ENCODE measurements around the gene CHAF1A.

Gene CHAF1A

GRCh38 chr19:4464815-4465581 lies 62.6 kb downstream of the CHAF1A start:
- DNase-seq = no peak

GRCh38 chr19:4467835-4468234 lies 65.4 kb downstream of the CHAF1A start:
- DNase-seq = no peak

- DNase-seq = peak; percentile 100
These were observed 69.1 kb downstream of the CHAF1A start for GRCh38 chr19:4471403-4472173.

DNA sequence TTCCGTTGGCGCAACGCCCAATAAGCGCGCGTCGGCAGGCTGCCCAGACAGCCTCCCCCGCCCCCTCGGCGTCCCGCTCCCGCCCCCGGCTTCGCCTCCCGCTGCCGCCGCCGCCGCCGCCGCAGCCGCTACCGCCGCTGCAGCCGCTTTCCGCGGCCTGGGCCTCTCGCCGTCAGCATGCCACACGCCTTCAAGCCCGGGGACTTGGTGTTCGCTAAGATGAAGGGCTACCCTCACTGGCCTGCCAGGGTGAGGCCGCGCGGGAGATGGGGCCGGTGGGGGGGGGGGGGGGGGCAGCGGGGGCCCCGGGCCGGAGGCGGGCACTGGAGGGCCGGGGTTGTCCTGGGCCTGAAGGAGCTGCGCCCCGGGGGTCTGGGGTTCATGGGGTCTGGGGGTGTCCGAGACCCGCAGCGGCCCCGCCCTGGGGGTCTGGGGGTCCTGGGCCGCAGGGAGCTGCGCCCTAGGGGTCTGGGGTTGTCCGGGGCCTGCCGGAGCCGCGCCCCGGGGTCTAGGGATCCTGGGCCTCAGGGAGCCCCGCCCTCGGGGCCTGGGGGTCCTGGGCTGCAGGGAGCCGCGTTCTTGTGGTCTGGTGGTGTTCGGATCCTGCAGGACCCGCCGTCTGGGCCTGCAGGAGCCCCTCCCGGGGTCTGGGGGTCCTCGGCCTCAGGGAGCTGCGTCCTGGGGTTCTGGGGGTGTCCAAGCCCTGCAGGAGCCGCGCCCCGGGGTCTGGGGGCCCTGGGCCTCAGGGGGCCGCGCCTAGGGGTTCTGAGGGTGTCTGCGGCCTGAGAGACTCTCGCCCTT lies 69.9 kb downstream of the CHAF1A start, which contains the start of gene HDGFL2:
HDGFL2 (plus strand) TSS at position 124 of the 801 bp plus-strand sequence; CDS start at position 178, 54 bp downstream.
- DNase-seq = no peak

GRCh38 chr19:4473011-4473762 lies 70.7 kb downstream of the CHAF1A start:
- DNase-seq = no peak

DNA sequence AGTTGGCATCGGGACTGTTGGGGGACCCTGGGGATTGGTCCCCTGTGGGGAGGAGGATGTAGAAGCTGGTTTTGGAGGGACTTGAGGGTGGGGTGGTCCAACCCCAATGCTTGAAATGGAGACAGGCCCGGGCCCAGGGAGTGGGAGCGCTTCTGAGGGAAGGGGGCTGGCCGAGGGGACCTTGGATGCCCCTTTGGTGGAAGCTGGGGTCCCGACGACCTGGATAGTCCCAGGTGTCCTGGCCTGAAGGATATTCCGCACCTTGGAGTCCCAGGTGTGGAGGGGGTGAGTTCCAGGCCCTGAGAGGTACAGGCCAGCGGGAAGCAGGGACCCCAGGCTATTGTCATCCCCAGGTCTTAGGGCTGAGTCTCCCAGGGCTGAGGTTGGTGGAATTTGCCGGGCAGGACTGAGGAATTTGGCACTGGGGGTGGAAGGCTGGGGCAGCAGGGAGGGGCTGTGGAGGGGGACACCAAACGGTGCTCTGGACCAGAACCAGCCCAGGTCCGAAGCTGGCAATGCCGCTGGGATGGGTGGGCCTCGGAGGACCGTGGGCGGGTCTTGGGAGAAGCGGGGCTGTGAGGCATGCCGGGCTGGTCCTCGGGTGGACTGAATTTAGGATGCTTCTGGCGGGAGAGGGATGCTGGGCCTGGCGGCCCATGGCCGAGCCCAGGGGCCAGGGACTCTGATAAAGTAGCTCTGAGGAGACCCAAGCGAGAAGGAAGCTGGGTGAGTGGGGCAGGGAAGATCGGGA lies 71.5 kb downstream of the CHAF1A start:
- DNase-seq = no peak

DNA sequence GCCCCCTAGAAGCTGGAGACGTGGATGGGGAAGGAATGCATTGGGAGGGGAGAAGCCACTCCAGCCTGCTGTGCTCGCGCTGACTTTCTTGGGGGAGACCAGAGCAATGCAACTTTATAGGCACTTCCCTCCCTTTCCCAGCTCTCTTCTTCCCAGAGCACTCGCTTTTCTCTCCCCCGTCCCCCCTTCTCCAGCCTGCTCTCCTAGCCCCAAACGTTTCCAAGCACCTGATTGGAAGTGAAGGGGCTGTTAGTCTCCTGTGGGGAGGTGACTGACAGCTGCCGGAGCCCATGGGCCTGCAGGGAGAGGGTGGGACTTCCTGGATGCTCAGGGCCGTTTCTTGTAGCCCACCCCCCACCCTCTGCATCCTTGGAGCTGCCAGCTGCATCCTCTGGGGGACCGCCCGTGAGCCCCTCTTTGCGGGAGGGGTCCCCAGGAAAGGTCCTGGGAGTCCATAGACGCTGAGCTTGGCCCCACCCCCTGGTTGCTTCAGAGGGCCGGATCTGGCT lies 72.1 kb downstream of the CHAF1A start:
- DNase-seq = peak; percentile 49

DNA sequence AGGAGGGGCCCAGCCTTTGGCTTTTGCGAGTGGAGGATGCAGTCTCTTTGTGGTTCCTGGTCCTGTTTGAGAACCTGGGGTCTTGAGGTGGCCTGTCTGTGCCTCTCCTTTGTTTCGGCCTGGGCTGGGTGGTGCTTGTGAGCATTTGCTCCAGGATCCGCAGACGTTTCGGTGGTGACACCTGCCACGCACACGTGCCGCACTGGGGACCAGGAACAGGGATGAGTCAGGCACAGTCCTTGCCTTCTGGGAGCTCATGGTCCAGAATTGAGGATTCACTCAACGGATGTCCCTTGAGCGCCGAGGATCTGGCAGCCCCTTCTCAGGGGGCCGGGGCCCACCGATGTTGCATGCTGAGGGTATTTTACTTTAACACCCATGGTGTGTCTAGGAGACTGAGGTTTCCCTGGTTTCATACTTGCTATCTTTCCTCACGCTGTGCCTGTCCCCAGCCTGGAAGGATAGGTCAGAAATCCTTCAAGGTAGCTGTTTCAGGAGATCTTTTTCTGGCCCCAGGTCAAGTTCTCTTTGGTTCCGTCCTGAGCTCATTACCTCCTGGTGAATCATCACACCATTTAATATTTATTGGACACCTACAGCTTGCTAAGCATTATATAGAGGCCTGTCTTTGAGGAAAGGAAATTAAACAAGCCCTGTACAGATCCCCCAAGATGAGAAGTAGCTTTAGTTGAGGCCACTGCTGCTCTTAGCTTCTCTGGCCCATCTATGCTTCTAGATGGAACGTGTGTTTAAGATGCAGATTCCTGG lies 74.8 kb downstream of the CHAF1A start:
- no peak for DNase-seq

GRCh38 chr19:4482721-4483364 lies 80.4 kb downstream of the CHAF1A start:
- DNase-seq = no peak

DNA sequence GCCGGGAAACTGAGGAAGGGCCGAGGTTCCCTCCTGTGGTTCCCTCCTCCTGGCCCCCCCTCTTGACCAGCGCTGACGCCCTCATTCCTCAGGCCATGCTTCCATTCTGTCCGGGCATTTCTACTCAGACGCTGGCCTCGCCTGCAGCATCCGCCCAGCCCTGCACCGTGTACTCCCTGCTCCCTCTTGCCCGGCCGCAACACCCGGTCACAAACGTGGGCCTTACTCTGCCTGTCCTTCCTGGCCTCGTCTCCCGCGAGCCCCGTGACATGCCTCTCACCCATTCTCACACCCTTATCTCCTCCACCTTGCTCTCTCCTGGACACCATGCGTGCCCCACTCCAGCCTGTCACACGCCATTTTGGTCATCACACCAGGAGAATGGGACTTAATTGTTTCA lies 80.9 kb downstream of the CHAF1A start:
- DNase-seq = no peak

DNA sequence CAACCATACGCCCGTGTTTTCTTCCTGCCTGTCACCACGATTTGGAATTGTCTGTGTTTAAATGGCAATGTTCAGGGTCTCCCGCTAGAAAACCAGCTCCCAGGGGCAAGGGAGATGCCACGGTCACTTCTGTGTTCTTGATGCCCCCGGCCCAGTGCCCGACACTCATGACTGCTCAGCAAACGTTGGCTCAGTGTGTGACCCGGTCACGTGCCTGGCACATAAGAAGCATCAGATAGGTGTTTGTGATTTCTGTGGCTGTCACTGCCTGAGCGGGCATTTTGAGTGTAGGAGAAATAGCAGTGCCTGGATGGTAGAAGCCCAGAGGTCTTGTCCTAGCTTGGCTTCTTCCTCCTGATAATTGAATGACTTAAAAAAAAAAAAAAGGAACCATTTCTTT lies 85.1 kb downstream of the CHAF1A start:
- DNase-seq = no peak

DNA sequence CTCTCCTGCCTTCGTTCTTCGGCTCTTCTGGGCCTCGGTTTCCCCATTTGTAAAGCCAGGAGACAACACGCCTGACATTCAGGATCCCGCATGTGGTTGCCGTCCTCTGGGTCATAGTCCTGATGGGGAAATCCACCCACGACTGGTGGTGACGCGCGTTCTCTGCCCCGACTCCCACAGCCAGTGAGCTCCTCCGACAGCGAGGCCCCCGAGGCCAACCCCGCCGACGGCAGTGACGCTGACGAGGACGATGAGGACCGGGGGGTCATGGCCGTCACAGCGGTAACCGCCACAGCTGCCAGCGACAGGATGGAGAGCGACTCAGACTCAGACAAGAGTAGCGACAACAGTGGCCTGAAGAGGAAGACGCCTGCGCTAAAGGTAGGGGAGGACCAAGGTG lies 86.1 kb downstream of the CHAF1A start:
- no peak for DNase-seq

DNA sequence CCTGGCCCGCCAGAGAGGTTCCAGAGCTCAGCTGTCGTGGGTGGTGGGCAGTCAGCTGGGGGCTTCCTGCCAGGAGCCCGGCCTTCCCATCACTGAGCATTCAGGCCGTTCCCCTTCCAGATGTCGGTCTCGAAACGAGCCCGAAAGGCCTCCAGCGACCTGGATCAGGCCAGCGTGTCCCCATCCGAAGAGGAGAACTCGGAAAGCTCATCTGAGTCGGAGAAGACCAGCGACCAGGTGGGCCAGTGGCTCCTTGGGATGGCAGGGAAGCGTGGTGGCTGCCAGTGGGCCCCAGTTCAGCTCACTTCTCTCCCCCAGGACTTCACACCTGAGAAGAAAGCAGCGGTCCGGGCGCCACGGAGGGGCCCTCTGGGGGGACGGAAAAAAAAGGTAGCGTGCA lies 89.0 kb downstream of the CHAF1A start:
- no peak for DNase-seq

DNA sequence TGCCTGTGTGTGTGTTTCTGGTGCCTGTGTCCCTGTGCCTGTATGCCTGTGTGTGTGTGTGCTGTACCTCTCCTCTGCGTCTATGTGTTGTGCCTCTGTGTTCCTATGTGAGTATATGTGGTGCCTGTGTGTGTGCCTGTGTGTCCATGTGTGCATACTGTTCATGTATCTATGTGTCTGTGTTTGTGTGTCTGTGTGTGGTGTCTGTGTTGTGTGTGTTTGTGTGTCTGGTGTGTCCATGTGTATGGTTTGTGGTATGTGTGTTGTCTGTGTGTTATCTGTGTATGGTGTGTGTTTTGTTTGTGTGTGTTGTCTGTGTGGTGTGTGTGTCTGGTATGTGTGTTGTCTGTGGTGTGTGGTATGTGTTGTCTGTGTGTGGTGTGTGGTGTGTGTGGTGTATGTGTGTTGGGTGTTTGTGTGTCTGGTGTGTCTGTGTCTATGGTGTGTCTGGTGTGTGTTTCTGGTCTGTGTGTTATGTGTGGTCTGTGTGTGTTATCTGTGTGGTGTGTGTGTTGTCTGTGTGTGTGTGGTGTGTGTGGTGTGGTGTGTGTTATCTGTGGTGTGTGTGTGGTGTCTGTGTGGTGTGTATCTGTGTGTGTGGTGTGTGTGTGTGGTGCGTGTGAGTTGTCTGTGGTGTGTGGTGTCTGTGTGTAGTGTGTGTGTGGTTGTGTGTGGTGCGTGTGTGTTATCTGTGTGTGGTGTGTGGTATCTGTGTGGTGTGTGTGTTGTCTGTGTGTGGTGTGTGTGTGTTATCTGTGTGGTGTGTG lies 90.1 kb downstream of the CHAF1A start:
- DNase-seq = no peak
